GM18517 (cell line): ENCODE data around the gene IGLON5.

Experiments
- ATAC-seq: cut with Tn5 transposase; IDR thresholded peaks from one replicate; pipeline ENCODE4 v1.9.1; 2021; ENCODE audit warnings: mild to moderate bottlenecking, moderate library complexity; ENCODE audit not compliant: unreplicated experiment

The IGLON5 gene

DNA sequence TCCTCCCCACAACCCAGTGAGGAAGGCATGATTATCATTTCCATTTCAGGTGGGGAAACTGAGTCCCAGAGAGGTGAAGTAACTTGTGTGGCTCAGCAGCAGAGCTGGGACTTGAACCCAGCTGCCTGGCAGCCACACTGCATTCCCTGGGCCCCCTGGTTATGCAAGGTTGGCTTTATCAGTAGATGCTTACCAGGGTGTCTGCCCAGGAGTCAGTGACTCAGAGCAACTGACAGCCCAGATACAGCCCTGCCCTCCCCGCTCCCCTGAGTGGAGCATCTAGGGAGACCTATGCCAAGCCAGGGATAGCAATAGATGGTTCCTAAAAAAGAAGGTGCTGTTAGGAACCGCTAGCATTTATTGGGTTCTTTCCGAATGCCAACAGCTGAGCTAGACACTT lies 5.9 kb downstream of the IGLON5 start:
- no peak for ATAC-seq

DNA sequence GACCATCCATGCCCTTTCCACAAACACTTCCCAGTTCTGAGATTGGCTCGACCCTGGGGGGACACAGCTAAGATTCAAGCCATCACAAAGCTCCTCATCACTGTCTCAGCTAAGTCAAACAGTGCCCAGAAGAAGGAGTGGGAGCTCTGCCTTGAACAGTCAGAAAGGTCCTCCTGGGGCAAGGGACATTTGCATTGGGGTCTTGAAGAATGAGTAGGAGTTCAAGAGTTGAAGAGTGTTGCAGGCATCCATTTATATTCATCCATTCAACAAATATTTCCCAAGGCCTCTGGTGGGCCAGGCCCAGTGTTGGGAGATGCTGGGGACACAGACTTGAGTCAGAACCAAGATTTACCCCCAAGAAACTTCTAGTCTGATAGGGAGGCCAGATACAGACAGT lies 6.5 kb downstream of the IGLON5 start:
- no peak for ATAC-seq

DNA sequence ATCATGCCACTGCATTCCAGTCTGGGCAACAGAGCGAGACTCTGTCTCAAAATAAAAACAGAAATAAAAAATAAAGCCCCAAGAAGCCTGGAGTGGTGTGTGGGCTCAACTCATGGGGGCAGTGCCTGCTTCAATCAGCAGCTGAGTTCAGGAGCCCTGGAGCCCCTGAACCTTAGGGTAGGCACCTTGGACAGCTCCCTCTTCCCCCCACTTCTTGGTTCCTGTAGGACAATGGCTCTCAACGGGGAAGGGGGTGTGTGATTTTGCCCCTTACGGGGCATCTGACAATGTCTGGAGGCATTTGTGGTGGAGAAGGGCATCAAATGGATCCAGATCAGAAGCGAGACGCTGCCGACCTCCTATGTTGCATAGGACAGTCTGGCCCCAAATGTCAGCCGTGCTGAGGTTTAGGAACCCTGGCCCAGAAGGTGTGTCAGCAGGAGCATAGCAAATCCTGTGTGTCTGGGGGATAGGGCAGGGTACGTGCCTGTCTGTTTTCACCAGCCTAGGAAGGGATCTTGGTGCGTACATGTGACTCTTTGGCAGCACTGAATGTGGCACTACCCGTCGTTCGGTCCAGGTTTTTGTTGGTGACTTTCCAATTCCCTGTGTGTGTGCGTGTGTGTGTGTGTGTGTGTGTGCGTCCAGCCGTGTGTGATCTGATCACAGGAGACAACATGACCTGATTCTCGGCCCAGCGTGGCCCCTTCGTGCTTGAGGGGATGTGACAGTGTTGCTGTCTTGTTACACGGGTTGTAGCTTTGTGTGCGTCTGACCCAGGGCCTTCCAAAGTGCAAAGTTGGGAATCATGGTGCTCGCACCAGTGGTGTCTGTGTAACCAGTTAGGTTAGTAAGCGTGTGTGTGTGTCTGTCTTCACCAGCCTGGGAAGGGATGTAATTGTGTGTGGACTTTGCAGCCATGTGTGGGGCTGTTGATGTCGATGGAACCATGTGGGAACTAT lies 7.5 kb downstream of the IGLON5 start:
- ATAC-seq = no peak

DNA sequence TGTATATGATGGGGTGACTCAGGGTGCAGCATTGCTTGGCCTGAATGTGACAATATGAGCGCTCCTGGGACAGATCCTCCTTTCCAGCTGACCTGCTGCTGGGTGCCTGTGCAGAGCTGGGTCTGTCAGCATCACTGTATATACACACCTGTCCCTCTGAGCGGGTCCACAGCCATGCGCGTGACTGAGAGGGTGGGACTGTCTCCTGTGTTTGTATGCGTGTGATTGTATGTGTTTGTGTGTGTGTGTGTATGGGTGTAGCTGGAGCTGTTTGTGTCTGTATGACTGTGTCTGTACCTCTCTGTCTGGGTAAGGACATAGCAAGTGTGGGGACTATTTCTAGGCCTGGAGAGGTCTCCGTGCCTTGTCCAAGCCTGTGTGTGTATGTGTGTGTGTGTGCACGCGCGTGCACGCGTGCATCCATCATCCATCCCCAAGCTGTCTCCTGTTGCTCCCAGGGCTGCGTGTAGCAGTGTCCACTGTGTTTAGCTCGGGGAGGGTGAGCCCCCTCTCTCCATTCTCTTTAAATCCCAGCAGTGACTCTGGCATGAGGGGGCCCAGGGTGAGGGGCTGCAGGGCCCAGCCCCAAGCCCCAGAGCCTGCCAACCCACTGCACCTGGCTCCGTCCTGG lies 8.3 kb downstream of the IGLON5 start:
- no peak for ATAC-seq

DNA sequence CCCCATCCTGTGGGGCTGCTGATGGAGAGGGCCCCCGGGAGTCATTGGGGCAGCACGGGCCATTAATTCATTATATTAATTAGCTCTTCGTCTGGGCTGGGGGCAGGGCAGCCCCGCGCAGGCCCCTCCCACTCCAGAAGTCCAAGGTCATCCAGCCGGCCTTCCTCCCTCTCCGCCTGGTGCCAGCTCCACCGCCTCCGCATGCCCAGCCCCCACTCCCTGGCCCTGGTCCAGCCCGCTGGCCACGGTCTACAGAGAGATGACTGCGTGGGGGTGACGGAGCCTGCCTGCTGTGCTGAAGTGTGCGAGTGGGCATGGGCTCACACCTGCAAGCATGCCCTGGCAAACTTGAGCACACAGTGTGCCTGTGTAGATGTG lies 8.8 kb downstream of the IGLON5 start:
- ATAC-seq = no peak

DNA sequence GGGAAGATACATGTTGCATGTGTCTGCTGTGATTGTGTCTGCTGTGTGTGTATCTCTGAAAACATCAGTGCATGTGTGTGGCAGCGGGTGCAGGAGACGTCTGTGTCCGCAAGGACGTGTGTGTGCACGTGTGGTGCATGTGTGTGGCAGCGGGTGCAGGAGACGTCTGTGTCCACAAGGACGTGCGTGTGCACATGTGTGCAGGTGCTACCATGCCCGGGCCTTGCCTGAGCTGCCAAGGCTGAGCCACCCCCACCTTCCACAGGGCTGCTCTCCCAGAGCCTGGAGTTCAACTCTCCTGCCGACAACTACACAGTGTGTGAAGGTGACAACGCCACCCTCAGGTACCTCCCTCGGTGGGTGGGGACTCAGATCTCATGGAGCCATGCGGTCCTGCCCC lies 10.4 kb downstream of the IGLON5 start:
- no peak for ATAC-seq

DNA sequence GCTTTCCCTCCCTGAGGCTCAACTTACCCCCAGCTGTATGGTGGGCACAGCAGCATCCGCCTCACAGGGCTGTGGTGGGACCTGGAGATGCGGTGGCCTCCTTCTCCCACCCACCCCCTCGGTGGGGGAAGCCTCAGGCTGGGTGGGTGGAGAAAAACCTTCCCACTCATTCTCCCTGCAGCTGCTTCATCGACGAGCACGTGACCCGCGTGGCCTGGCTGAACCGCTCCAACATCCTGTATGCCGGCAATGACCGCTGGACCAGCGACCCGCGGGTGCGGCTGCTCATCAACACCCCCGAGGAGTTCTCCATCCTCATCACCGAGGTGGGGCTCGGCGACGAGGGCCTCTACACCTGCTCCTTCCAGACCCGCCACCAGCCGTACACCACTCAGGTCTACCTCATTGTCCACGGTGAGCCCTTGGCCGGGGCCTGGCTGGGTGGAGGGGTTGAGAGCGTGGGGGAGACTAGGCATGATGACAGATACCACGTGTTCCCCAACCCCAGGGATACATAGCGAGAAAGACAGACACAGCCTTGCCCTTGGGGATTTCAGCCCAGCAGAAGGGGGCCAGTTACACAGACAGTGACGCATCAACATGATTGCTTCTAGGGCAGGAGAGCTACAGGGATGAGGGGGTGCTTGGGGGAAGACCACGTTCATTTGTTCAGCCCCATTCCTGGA lies 12.2 kb downstream of the IGLON5 start:
- ATAC-seq = no peak

DNA sequence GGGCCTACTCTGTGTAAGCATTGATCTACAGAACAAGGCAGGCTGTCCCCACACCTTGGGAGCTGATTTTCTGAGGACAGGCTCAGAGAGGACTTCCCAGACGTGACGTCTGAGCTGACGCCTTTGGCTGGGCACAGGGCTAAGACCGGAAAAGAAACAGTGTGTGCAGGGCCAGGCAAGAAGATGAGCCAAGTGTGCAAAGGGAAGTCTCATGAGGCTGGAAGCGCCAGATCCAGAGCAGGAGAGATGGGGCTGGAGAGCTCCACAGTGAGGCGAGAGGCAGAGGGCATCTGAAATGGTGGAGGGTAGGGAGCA lies 12.7 kb downstream of the IGLON5 start:
- no peak for ATAC-seq

DNA sequence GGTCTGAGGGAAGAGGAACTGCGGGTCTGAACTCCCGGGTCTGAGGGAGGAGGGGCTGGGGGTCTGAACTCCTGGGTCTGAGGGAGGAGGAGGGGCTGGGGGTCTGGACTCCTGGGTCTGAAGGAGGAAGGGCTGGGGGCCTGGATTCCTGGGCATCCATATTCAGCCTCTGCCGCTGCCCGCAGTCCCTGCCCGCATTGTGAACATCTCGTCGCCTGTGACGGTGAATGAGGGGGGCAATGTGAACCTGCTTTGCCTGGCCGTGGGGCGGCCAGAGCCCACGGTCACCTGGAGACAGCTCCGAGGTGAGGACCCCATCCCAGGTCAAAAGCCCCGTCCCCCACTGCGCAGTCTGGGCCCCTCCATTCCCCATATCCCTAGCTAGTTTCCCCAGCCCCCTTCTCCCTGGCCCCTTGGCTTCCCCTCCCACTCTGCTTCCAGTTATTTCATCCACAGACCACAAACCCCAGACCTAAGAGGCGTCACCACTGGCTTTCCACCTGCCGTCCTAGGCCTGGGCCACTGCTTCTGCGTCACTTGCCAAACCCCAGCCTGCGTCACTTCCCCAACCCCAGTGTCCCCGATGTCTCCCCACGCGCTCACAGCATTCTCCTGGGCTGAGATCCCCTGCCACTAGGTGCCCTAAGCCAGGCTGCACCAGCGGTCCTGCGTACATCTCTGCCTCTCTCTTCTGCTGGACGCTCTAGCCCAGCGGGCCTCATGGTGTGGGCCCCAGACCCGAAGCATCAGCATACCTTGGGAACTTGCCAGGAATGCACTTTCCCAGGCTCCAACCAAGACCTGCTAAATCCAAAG lies 13.9 kb downstream of the IGLON5 start:
- ATAC-seq = no peak

DNA sequence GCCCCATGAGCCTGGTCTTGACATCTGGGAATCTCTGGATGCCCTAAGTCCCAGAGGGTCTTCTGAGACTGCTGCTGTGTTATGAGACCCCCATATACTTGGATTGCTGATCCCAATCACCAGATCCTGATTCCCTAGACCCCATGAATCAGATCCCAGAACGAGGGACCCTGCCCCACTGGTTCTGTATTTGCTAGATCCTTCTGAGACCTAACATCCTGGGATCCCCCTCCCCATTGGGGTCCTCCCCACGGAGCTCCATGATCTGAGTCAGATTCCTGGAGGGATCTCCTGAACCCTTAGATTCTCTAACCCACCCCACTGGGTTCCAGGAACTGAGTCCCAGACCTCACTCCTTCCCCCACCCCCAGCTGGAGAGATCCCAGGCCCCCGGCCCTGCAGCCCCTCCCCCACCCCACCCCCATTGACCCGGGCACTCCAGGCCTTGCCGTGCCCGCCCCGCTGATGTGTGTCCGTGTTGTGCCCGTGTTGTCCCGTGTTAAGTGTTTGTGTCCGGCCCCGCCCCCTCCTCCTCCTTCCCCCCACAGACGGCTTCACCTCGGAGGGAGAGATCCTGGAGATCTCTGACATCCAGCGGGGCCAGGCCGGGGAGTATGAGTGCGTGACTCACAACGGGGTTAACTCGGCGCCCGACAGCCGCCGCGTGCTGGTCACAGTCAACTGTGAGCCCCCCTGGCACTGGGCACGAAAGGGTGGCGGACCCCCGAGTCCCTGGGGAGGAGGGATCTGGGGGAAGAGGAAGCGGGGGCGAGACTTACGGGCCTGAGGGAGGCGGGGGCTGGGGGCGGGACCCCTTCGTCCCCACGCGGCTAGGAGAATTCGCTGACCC lies 15.0 kb downstream of the IGLON5 start:
- no peak for ATAC-seq

DNA sequence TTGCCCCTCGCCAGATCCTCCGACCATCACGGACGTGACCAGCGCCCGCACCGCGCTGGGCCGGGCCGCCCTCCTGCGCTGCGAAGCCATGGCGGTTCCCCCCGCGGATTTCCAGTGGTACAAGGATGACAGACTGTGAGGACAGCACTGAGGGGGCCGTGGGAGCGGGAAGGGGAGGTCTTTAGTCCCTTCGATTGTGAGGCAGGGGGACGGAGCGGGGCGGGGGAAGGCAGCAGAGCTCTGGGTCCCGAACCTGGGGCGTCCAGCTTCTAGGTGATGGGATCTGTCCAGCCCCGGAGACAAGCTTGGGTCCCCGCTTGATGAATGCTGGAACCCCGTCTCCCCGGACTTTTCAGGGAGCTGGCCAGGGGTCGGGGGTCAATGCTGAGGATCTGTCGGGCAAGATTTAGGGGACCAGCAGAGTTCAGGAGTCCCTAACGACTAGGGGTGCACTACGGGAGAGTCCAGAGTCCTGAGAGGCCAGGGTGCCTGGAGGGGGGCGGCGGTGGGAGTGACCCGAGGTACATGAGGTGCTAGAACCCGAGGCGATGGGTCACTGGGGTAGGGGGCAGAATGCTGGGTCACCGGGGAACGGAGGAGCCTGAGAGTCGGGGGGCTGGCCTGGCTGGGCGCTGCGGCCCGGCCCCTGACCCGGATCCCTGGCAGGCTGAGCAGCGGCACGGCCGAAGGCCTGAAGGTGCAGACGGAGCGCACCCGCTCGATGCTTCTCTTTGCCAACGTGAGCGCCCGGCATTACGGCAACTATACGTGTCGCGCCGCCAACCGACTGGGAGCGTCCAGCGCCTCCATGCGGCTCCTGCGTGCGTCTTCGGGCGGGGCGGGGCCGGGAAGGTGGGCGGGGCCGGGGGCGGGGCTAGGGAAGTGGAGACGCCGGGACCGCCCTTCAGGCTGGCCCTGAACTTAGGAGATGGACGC lies 15.9 kb downstream of the IGLON5 start:
- ATAC-seq = no peak

DNA sequence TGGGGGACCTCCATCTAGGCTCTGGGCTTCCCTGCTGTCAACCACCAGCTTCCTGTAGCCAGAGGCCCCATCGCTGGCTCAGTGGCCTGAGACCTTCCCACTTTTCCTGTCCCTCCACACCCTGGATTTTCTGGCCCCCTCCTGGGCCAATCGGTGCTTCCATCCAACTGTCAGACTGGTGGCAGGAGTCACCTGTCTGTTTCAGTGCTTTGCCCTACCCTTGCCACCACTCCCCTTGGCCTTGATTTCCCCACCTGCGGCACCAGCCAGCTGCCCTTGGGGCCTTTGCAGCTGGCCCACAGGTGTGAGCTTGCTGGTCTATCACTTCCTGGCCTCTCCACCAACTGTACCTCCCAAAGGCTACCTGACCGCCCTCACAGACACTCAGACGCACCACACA lies 18.0 kb downstream of the IGLON5 start:
- ATAC-seq = no peak

DNA sequence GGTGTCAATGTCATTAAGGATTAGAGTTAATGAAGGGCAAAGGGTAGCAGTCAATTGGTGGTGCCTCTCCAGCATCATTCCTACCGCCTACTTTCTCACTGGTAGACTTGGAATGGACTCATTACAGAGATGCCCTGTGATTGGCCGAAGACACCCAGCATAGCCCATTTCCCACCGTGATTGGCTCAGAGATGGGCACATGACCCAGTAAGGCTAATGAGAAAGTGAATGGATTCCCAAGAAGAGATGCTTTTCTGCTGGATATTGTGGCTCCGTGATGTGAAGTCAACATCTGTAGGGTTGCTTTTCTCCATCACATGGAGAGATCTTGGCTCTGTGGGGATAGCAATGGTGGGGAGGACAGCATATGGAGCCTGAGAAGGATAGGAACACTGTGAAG lies 18.9 kb downstream of the IGLON5 start:
- ATAC-seq = no peak

DNA sequence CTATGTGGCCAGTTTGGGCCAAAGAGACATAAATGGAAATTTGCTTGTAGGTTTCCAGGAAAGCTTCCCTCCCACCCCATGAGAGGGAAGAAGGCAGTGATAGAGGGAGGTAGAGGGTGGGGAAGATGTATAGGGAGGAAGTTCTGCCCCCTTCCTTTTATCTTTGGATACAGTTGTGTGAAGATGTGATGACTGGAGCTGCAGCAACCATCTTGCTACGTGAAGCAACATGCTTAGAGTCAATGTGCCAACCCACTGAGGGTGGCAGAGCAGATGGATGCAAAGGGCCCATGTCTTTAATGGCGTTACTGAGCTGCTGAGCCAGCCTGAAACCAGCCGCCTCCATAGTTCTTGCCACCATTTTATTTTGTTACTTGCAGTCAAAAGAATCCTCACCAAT lies 19.7 kb downstream of the IGLON5 start:
- no peak for ATAC-seq

DNA sequence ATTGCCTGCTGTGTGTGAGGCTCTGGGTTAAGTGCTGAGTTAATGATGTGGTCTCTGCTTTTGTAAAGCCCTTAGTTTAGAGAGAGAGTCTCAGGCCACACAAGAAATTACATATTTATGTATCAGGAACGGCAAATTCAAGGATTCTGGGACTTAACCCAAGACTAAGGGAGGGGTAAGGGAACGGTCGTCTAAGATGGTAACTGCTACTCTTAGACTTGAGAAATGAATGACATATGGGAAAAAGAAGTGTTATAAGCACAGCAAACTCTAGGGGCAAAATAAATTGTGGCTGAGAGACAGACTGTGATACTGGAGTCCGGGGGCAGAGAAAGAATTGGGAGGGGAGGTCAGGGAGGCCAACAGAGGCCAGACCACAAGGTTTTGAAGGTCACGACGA lies 20.3 kb downstream of the IGLON5 start:
- ATAC-seq = no peak

DNA sequence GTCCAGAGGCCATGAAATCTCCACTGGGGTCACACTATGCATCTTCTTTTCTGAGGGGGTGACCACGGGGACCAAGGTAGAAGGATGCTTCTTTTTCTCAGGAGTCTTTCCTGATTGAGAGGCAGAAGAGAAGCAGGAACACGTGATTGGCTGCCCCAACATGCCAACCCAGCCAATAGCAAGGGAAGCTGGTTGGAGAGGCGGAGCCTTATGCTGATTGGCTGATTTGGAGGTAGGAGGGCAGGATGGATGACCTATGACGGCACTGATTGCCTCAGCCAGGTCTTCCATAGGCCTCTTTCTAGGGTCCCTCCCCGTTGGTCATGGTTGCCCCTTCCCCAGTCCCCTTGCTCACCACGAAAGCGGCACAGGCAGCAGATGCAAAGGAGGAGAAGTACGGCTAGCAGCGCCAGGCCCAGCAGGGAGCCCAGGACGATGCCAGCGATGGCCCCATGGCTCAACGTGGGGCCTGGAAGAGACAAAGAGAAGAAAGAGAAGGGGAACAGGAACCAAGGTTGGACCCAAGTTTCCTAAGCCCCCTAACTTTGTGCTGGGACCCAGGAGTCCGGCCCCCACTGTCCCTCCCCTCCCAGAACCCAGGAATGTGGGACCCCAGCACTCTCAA lies 22.5 kb downstream of the IGLON5 start:
- ATAC-seq = no peak

DNA sequence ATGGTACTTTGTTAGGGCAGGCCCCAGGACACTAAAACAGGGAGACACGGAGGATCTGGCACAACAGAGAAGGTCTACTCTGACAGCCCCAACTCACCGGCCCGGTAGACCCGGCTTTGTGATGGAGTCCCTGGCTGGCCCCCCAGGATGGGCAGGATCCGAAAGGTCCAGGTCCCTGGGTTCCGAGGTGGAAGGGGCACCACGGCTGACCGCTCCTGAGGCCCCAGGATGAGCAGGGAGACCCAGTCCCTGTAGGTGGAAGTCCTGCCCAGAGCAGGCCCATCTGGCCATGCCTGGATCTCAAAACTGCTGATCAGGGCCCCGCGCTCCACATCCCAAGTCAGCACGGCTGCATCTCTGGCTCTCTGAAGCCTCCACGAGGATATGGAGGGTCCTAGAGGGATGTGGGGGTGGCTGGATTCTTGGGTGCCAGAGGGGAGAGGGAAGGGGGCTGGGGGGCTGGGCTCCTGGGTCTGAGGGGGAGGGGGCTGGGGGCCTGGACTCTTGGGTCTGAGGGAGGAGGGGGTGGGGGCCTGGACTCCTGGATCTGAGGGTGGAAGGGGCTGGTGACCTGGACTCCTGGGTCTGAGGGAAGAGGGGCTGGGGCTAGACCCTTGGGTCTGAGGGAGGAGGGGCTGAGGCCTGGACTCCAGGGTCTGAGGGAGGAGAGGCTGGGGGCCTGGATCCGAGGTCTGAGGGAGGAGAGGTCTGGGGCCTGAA lies 25.9 kb downstream of the IGLON5 start:
- ATAC-seq = no peak
